Breast epithelium (tissue), 4 donors: ENCODE data around the gene MT1E. TPM values are rescaled to one million over a fixed set of nuclear protein-coding genes. Genes with fewer than 3 reads are reported as not detected.
"Not testable (repeated sequence)": the region's sequence is repeated elsewhere in the genome, so short reads cannot be mapped to it uniquely, and the experiment has no call there.

Experiments used
- DNase-seq, 2 donors: peaks; one replicate each; pipeline ENCODE4 v3.0.0-alpha.2; 2019; ENCODE audit warnings: low spot score in 2 of 2
- H3K27ac ChIP-seq, 2 donors: fragments of 200-600 bp; sonication (generic) in 1 of 2; one replicate each; pipeline ENCODE4 v1.5.1; 2016 to 2019; ENCODE audit warnings: mild to moderate bottlenecking in 1 of 2
- H3K27me3 ChIP-seq, 2 donors: fragments of 200-600 bp; sonication (generic) in 1 of 2; one replicate each; pipeline versions ENCODE4 v1.5.1 to v1.6.0; 2017 to 2019; ENCODE audit warnings: control low read depth in 1 of 2, mild to moderate bottlenecking in 1 of 2
- H3K36me3 ChIP-seq: fragments of 200-600 bp; one replicate; pipeline ENCODE4 v1.5.1; 2019
- H3K4me1 ChIP-seq, 2 donors: fragments of 200-600 bp; sonication (generic); one replicate each; pipeline ENCODE4 v1.5.1; 2016 to 2019; ENCODE audit warnings: control low read depth in 1 of 2
- H3K4me3 ChIP-seq, 3 donors: fragments of 200-600 bp; sonication (generic); 1 replicate in 2 of 3; 2 replicates in 1 of 3; pipeline ENCODE4 v1.5.1; 2016 to 2019; ENCODE audit warnings: mild to moderate bottlenecking in 3 of 3, moderate library complexity in 2 of 3
- H3K9me3 ChIP-seq, 2 donors: fragments of 200-600 bp; sonication (generic) in 1 of 2; one replicate each; pipeline ENCODE4 v1.5.1; 2016 to 2019; ENCODE audit warnings: control low read depth in 1 of 2
- POLR2A ChIP-seq: fragments of 450-650 bp; IDR thresholded peaks from one replicate; pipeline ENCODE4 v1.6.1; 2016; ENCODE audit warnings: antibody characterized with exemption, mild to moderate bottlenecking, moderate library complexity
- POLR2AphosphoS5 ChIP-seq, 3 donors: sonication (generic); formaldehyde crosslinking; IDR thresholded peaks; one replicate each; pipeline ENCODE4 v1.6.1; 2017; ENCODE audit warnings: antibody characterized with exemption in 3 of 3
- intact Hi-C: fragments of 100-400 bp; cut with DNase I; formaldehyde crosslinking; loops from one replicate; pipeline ENCODE4 v1.15.1; 2023; ENCODE audit warnings: low total_unique reads
- total RNA-seq, 3 donors: library from RNA; depleted of rRNA; stranded (reverse); fragments of >200 nt; gene quantifications; one replicate each; pipeline ENCODE4 v1.1.0, GENCODE V29; 2016
- TF ChIP-seq, protein P1 (sequence below), 3 donors: fragments of 450-650 bp; IDR thresholded peaks; one replicate each; pipeline ENCODE4 v1.5.1; 2016 to 2017; ENCODE audit warnings: antibody characterized with exemption in 3 of 3, mild to moderate bottlenecking in 3 of 3, moderate library complexity in 3 of 3

Gene MT1E
- total RNA-seq, 3 donors from 2014 or later = 284 to 698 (median 513) TPM

DNA sequence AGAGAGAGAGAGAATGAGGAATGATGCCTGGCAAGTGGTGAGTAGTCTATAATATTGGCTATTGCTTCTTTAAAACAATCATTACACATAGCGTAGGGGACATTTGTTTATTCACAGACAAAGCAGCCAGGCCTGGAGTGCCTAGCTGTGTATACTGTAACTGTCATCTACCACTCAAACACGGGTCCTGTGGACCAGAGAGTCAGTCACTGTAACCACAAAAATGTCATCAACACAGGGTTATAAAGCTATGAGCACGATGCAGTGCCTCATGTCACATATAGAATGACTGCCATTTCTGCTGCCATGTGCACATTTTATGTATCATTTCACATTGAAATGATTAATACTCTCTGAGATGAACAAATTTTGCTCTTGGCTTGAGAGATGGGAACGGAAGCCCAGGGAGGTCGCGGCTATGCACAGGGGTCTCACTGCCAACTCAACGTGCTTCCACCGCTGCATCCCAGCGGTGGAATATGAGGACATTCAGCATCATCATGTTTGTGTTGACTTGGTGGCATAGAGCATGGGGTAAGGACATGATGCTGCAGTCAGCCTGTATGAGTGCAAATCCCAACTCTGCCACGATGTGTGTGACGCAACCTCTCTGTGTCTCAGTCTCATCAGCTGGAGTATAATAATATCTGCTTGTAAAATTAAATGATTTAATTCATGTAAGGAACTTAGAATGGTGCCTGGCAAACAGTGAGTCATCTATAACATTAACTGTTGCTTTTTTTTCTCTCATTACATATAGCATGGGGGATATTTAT lies 47.4 kb downstream of the MT1E start:
- intact Hi-C loops = no loop called here
- no peak for DNase-seq
- H3K36me3 ChIP-seq = no peaks in the 10 kb centered on the region
- H3K27ac ChIP-seq = no peak overlapping the region
- no peaks in the 10 kb centered on the region for H3K9me3 ChIP-seq
- H3K27me3 ChIP-seq = peaks cover 0 to 25% of the 10 kb centered on the region in 2 donors
- TF ChIP-seq POLR2A = no peak
- no peak for TF ChIP-seq POLR2AphosphoS5 (IDR thresholded peaks at IDR 0.05)
- TF ChIP-seq, protein P1, sequence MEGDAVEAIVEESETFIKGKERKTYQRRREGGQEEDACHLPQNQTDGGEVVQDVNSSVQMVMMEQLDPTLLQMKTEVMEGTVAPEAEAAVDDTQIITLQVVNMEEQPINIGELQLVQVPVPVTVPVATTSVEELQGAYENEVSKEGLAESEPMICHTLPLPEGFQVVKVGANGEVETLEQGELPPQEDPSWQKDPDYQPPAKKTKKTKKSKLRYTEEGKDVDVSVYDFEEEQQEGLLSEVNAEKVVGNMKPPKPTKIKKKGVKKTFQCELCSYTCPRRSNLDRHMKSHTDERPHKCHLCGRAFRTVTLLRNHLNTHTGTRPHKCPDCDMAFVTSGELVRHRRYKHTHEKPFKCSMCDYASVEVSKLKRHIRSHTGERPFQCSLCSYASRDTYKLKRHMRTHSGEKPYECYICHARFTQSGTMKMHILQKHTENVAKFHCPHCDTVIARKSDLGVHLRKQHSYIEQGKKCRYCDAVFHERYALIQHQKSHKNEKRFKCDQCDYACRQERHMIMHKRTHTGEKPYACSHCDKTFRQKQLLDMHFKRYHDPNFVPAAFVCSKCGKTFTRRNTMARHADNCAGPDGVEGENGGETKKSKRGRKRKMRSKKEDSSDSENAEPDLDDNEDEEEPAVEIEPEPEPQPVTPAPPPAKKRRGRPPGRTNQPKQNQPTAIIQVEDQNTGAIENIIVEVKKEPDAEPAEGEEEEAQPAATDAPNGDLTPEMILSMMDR (IDR thresholded peaks at IDR 0.05) = no peak
- no peaks in the 10 kb centered on the region for H3K4me1 ChIP-seq
- no peak overlapping the region for H3K4me3 ChIP-seq

DNA sequence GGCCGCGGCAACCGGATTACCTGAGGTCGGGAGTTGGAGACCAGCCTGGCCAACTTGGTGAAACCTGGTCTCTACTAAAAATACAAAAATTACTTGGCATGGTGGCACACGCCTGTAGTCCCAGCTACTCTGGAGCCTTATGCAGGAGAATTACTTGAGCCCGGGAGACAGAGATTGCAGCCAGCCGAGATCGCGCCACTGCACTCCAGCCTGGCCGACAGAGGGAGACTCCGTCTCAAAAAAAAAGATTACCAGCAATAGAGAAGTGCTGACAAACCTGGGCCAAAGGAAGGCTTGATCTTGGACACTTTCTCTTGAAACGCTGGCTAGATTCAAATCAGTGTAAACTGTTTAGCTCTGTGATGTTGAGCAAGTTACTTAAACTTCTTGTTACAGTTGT lies 48.3 kb downstream of the MT1E start:
- TF ChIP-seq, protein P1 (IDR thresholded peaks at IDR 0.05) = peak; percentile 50 to 74 (median 61)
- no peak for TF ChIP-seq POLR2A
- DNase-seq = peak in 1 of 2 donors; percentile 33
- Histone ChIP-seq H3K4me3 (no peak overlapping the region), H3K27ac (no peak overlapping the region), H3K9me3 (no peaks in the 10 kb centered on the region), H3K4me1 (no peaks in the 10 kb centered on the region), H3K27me3 (peaks cover 0 to 22% of the 10 kb centered on the region in 2 donors), H3K36me3 (no peaks in the 10 kb centered on the region)
- intact Hi-C loops = no loop called here

DNA sequence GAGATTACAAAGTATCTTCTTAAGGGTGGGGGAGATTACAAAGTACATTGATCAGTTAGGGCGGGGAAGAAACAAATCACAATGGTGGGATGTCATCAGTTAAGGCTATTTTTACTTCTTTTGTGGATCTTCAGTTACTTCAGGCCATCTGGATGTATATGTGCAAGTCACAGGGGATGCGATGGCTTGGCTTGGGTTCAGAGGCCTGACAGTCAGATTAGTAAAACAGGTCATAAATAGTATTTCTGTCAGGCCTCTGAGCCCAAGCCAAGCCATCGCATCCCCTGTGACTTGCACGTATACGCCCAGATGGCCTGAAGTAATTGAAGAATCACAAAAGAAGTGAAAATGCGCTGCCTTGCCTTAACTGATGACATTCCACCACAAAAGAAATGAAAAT lies 49.0 kb downstream of the MT1E start:
- H3K36me3 ChIP-seq, H3K9me3 ChIP-seq, DNase-seq, H3K27ac ChIP-seq, H3K4me1 ChIP-seq, H3K4me3 ChIP-seq, intact Hi-C loops: not testable (repeated sequence)
- peaks cover 0 to 15% of the 10 kb centered on the region in 2 donors for H3K27me3 ChIP-seq

DNA sequence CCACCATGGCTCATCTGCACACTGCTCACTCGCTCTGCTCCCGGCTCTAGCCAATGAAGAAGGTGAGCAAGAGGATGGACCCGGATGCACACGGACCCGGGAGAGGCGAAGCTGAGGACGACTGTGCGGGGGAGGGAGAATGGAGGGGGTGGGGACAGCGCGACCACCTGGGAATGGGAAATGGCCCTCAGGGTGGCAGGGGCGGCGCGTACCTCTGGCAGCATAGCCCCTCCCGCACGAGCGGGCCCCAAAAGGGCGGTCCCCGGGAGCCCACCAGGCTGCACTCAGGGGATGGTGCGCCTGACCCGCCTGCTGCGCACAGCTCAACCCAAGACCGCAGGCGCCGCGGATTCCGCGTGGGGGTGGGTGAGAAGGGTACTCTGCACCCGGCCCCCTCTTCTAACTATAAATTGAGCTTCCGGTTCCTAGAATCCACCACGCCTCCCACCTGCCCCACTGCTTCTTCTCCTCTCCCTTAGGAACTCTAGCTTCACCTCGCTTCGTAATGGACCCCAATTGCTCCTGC lies 50.2 kb downstream of the MT1E start:
- Histone ChIP-seq H3K27ac (no peak overlapping the region), H3K4me3 (peak overlapping the region in 1 of 3 donors; percentile 18), H3K27me3 (peaks cover 0 to 7% of the 10 kb centered on the region in 2 donors), H3K4me1 (no peaks in the 10 kb centered on the region), H3K9me3 (no peaks in the 10 kb centered on the region), H3K36me3 (no peaks in the 10 kb centered on the region)
- DNase-seq = no peak
- intact Hi-C loops = no loop called here
- no peak for TF ChIP-seq POLR2A
- TF ChIP-seq, protein P1 (IDR thresholded peaks at IDR 0.05) = no peak
- no peak for TF ChIP-seq POLR2AphosphoS5 (IDR thresholded peaks at IDR 0.05)

Other genes with a start within 250 kb of the MT1E start
- 100 to 1,000 TPM; 156 to 205 (median 188) TPM for gene AMFR, start 200.2 kb upstream of the MT1E start, total RNA-seq
- gene NUDT21, start 174.4 kb upstream of the MT1E start, total RNA-seq = 10 to 100 TPM; 53.9 to 65.3 (median 54.1) TPM
- 10 to 100 TPM; 21.4 to 36.3 (median 25.2) TPM for gene OGFOD1, start 174.2 kb upstream of the MT1E start, total RNA-seq
- 10 to 100 TPM; 42.6 to 80.5 (median 56.2) TPM for gene BBS2, start 105.8 kb upstream of the MT1E start, total RNA-seq
- not detected for gene MT4, start 60.7 kb upstream of the MT1E start, total RNA-seq
- not detected for gene MT3, start 36.3 kb upstream of the MT1E start, total RNA-seq
- 100 to 1,000 TPM; 352 to 543 (median 428) TPM for gene MT2A, start 17.2 kb upstream of the MT1E start, total RNA-seq
- gene MT1M, start 6.9 kb downstream of the MT1E start, total RNA-seq = 100 to 1,000 TPM in 1 of 3 donors, 10 to 100 TPM in 2; 42.9 to 120 (median 46.0) TPM
- gene MT1A, start 12.9 kb downstream of the MT1E start, total RNA-seq = 100 to 1,000 TPM in 2 of 3 donors, 10 to 100 TPM in 1; 97.8 to 672 (median 130) TPM
- gene MT1B, start 26.1 kb downstream of the MT1E start, total RNA-seq = not detected
- 10 to 100 TPM in 2 of 3 donors, 1 to 10 TPM in 1; 9.1 to 34.0 (median 12.1) TPM for gene MT1F, start 32.2 kb downstream of the MT1E start, total RNA-seq
- 100 to 1,000 TPM in 1 of 3 donors, 10 to 100 TPM in 2; 20.0 to 224 (median 48.3) TPM for gene MT1G, start 42.3 kb downstream of the MT1E start, total RNA-seq
- not detected for gene MT1H, start 44.0 kb downstream of the MT1E start, total RNA-seq
- 1,000 to 10,000 TPM; 2,679 to 5,417 (median 3,885) TPM for gene MT1X, start 56.7 kb downstream of the MT1E start, total RNA-seq
- gene NUP93, start 104.3 kb downstream of the MT1E start, total RNA-seq = 10 to 100 TPM; 29.4 to 48.8 (median 32.6) TPM
- gene SLC12A3, start 239.4 kb downstream of the MT1E start, total RNA-seq = not detected